NB4 (cell line): ENCODE results near the gene CCDC136.

Source experiments
- CTCF ChIP-seq: IDR thresholded peaks from one replicate; pipeline ENCODE4 v1.5.1; 2012; ENCODE audit warnings: low read depth, low read length
- MAX ChIP-seq: IDR thresholded peaks from 2 replicates; pipeline ENCODE4 v1.6.1; 2011; ENCODE audit warnings: low read depth, low read length
- POLR2A ChIP-seq: IDR thresholded peaks from 2 replicates; pipeline ENCODE4 v1.6.1; 2011; ENCODE audit warnings: mild to moderate bottlenecking; ENCODE audit not compliant: insufficient read length; ENCODE audit errors: extremely low read depth

GRCh38 chr7:128781126-128781525 lies 10.6 kb upstream of the CCDC136 start:
- TF ChIP-seq POLR2A (no peak), CTCF (no peak), MAX (no peak)
